Activated T-helper 17 cell treated with anti-CD3 and anti-CD28 coated beads, Interleukin-2, amount 50 U/mL, for 72 hours (primary cell): Measurements from ENCODE around the gene ORAI3. TPM values are rescaled to one million over a fixed set of nuclear protein-coding genes. Genes with fewer than 3 reads are reported as not detected.
"Not testable (repeated sequence)": the region's sequence is repeated elsewhere in the genome, so short reads cannot be mapped to it uniquely, and the experiment has no call there.

ENCODE experiments used
- ATAC-seq: fragments of 150-1000 bp; cut with Tn5 transposase; replicated peaks from 2 replicates; pipeline ENCODE4 v1.10.0; 2021; ENCODE audit warnings: mild to moderate bottlenecking, moderate library complexity
- H3K27ac Mint-ChIP-seq: one replicate; pipeline ENCODE4 v1.8.0; 2022; ENCODE audit warnings: mixed read lengths
- H3K27me3 Mint-ChIP-seq: one replicate; pipeline ENCODE4 v1.8.0; 2022; ENCODE audit warnings: mixed read lengths
- H3K36me3 Mint-ChIP-seq: one replicate; pipeline ENCODE4 v1.8.0; 2022; ENCODE audit warnings: low read depth, mild to moderate bottlenecking, mixed read lengths
- H3K4me1 Mint-ChIP-seq: one replicate; pipeline ENCODE4 v1.8.0; 2022; ENCODE audit warnings: mixed read lengths
- H3K4me3 Mint-ChIP-seq: one replicate; pipeline ENCODE4 v1.8.0; 2022; ENCODE audit warnings: mild to moderate bottlenecking, mixed read lengths
- H3K9me3 Mint-ChIP-seq: one replicate; pipeline ENCODE4 v1.8.0; 2022; ENCODE audit warnings: mixed read lengths
- total RNA-seq, 2 donors: library from RNA; stranded (reverse); gene quantifications; one replicate each; pipeline ENCODE4 v1.2.3, GENCODE V29; 2022

ORAI3 gene
- total RNA-seq, 2 donors from 2014 or later: 12.4 to 25.8 TPM

DNA sequence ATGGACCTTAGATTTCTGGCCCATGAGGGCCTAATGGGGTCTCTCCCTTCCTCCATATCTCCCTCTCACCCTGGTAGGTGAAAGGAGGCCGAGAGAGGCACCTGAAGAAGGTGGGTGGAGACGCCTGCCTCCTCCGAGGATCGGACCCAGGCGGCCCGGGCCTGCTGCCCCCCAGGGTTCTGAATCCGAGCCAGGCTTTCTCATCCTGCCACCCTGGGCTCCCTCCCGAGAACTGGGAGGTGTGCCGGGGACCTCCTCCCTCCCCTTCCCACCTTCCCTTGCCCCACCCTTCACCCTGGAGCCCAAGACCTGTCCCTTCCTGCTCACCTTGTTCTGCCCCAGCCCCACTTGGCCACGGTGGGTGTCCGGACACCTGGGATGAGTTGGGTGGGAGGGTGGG, 20.5 kb upstream of the ORAI3 start:
- ATAC-seq: no peak
- Mint-ChIP-seq H3K27me3 (no peaks in the 10 kb centered on the region), H3K27ac (no peak overlapping the region), H3K4me3 (no peak overlapping the region), H3K4me1 (peaks cover 11% of the 10 kb centered on the region), H3K36me3 (peaks cover 35% of the 10 kb centered on the region), H3K9me3 (no peaks in the 10 kb centered on the region)

DNA sequence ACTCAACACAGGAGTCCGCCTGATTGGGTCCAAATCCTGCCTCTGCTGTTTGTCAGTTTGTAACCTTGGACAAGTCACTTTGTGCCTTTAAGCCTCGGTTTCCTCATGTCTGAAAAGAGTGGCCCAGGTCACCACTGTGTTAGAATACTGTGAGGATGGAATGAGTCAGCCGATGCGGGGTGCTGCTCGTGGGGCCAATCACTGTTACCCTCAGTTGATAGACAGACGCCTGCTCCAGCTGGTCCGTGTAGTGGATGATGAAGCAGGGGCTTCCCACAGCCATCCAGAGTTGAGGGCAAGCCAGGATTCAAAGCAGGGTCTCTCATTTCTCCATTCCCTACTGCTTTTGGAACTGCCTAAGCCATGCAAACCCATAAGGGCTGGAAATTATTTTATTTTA, 19.7 kb upstream of the ORAI3 start:
- no peak overlapping the region for H3K27ac Mint-ChIP-seq
- no peaks in the 10 kb centered on the region for H3K27me3 Mint-ChIP-seq
- H3K9me3 Mint-ChIP-seq: no peaks in the 10 kb centered on the region
- no peak overlapping the region for H3K4me3 Mint-ChIP-seq
- peak; percentile 47 for ATAC-seq
- peaks cover 35% of the 10 kb centered on the region for H3K36me3 Mint-ChIP-seq
- H3K4me1 Mint-ChIP-seq: peaks cover 11% of the 10 kb centered on the region

- H3K27me3 Mint-ChIP-seq: no peaks in the 10 kb centered on the region
- no peak overlapping the region for H3K4me3 Mint-ChIP-seq
- no peaks in the 10 kb centered on the region for H3K9me3 Mint-ChIP-seq
- ATAC-seq: no peak
- peaks cover 15% of the 10 kb centered on the region for H3K4me1 Mint-ChIP-seq
- peaks cover 39% of the 10 kb centered on the region for H3K36me3 Mint-ChIP-seq
- no peak overlapping the region for H3K27ac Mint-ChIP-seq
Measured at GRCh38 chr16:30930160-30930571, 18.7 kb upstream of the ORAI3 start.

GRCh38 chr16:30931068-30931650, 17.7 kb upstream of the ORAI3 start:
- Mint-ChIP-seq H3K4me3 (no peak overlapping the region), H3K27me3 (no peaks in the 10 kb centered on the region), H3K36me3 (peaks cover 42% of the 10 kb centered on the region), H3K9me3 (no peaks in the 10 kb centered on the region), H3K27ac (no peak overlapping the region), H3K4me1 (peaks cover 16% of the 10 kb centered on the region)
- no peak for ATAC-seq

DNA sequence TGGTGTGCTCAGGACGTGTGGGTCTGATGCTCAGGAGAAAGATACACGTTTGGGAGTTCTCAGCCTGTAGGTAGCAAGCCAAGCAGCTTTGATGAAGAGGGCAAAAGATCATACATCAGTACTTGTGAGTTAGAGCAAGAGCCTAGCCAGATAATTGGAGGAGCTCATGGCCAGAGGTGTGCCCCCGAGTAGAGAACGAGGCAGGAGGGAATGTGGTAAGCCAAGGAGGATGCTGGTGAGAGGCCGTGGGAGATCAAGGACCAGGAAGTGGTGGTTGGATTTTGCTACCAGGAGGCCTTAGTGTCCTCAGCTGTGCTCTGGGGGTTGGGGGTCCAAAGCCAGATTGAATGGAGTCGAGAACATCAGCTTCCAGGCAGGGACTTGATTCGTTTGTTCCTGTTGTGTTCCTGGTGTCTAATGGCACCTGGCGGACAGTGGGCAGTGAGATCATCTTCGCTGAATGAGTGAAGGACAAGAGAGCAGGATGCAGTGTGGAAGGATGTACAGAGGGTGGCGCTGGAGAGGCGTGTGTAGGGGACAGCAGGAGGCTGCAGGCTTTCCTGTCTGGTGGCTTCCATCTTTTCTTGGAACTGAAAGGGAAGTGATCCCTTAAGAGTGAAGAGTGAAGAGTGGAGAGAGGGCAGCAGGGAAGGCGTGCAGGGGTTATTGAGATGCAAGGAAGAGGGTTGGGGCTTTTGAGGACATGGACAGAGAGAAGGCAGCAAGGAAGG, 13.9 kb upstream of the ORAI3 start:
- Mint-ChIP-seq H3K9me3 (no peaks in the 10 kb centered on the region), H3K27ac (peak overlapping the region; percentile 37), H3K4me1 (peaks cover 17% of the 10 kb centered on the region), H3K4me3 (no peak overlapping the region), H3K36me3 (peaks cover 58% of the 10 kb centered on the region), H3K27me3 (no peaks in the 10 kb centered on the region)
- peak; percentile 77 for ATAC-seq

GRCh38 chr16:30937692-30938091, 11.2 kb upstream of the ORAI3 start:
- Mint-ChIP-seq H3K4me1 (peaks cover 22% of the 10 kb centered on the region), H3K4me3 (no peak overlapping the region), H3K27ac (peak overlapping the region; percentile 40), H3K9me3 (no peaks in the 10 kb centered on the region), H3K27me3 (no peaks in the 10 kb centered on the region), H3K36me3 (peaks cover 66% of the 10 kb centered on the region)
- ATAC-seq: no peak

DNA sequence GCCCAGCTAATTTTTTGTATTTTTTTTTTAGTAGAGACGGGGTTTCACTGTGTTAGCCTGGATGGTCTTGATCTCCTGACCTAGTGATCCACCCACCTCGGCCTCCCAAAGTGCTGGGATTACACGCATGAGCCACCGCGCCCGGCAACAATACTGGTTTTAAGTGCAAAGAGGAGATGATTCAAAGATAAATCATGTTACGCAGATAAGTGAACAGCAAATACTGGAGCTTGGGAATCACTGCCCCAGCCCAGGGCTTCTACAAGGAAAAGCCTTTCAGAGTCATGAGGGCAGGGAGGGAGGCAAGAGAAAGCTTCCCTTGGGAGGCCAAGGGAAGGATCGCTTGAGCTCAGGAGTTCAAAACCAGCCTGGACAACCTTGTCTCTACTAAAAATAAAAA, 9.3 kb upstream of the ORAI3 start:
- Mint-ChIP-seq H3K36me3 (peaks cover 75% of the 10 kb centered on the region), H3K4me1 (peaks cover 21% of the 10 kb centered on the region)
- ATAC-seq, H3K27ac Mint-ChIP-seq, H3K4me3 Mint-ChIP-seq, H3K9me3 Mint-ChIP-seq, H3K27me3 Mint-ChIP-seq: not testable (repeated sequence)

DNA sequence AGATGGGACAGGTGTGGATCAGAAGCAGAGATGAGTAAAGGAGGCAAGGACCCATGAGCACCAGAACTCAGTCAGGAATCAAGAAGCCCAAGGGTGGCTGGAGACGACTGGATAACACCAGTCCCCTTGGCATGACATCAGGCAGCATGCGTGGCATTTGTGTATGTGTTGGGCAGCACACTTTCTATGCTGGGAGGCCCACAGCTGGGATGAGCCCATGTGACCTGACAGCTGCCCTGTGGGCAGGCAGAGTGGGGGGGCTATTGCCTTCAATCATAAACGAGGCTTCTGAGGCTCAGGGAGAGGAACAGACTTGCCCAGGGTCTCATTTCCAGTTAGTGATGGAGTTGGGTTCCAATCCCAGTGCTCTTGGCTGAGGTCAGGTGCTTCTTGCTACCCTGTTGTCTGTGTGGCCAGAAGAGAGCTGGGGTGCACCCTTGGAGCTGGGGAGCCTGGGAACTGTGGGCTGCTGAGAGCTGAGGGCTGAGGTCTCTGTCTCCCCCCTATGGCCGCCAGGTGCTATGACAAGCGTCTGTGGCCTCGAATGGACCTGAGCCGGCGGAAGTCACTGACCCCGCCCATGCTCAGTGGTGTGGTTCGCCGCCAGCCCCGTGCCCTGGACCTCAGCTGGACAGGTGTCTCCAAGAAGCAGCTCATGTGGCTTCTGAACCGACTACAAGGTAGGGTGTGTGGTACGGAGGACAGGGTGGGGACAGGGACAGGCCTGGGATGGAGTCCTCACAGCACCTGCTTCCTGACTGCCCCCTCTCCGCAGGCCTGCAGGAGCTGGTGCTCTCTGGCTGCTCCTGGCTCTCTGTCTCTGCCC, 7.1 kb upstream of the ORAI3 start:
- H3K9me3 Mint-ChIP-seq: no peaks in the 10 kb centered on the region
- peak; percentile 97 for ATAC-seq
- H3K27ac Mint-ChIP-seq: peak overlapping the region; percentile 58
- H3K36me3 Mint-ChIP-seq: peaks cover 77% of the 10 kb centered on the region
- H3K4me3 Mint-ChIP-seq: peak overlapping the region; percentile 39
- H3K27me3 Mint-ChIP-seq: no peaks in the 10 kb centered on the region
- peaks cover 12% of the 10 kb centered on the region for H3K4me1 Mint-ChIP-seq

- peak overlapping the region; percentile 39 for H3K4me3 Mint-ChIP-seq
- H3K27ac Mint-ChIP-seq: no peak overlapping the region
- H3K27me3 Mint-ChIP-seq: no peaks in the 10 kb centered on the region
- peaks cover 8% of the 10 kb centered on the region for H3K4me1 Mint-ChIP-seq
- peaks cover 73% of the 10 kb centered on the region for H3K36me3 Mint-ChIP-seq
- no peaks in the 10 kb centered on the region for H3K9me3 Mint-ChIP-seq
- peak; percentile 42 for ATAC-seq
Measured at GRCh38 chr16:30942426-30942806, 6.5 kb upstream of the ORAI3 start.

DNA sequence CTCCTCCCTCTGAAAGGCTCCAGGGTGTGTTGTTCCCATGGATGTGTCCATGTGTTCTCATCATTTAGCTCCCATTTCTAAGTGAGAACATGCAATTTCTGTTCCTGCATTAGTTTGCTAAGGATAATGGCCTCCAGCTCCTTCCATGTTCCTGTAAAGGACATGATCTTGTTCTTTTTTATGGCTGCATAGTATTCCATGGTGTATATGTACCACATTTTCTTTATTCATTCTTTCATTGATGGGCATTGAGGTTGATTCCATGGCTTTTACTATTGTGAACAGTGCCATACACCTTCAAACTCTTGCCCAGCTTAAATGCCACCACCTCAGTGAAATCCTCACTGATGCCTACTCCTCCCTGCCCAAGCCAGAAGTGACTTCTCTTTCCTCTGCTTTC, 4.5 kb upstream of the ORAI3 start:
- Mint-ChIP-seq H3K36me3 (peaks cover 65% of the 10 kb centered on the region), H3K4me1 (peaks cover 5% of the 10 kb centered on the region), H3K27me3 (no peaks in the 10 kb centered on the region), H3K27ac (no peak overlapping the region), H3K4me3 (no peak overlapping the region), H3K9me3 (no peaks in the 10 kb centered on the region)
- no peak for ATAC-seq

- no peak for ATAC-seq
- no peak overlapping the region for H3K4me3 Mint-ChIP-seq
- H3K9me3 Mint-ChIP-seq: no peaks in the 10 kb centered on the region
- no peaks in the 10 kb centered on the region for H3K27me3 Mint-ChIP-seq
- H3K27ac Mint-ChIP-seq: no peak overlapping the region
- H3K4me1 Mint-ChIP-seq: peaks cover 5% of the 10 kb centered on the region
- H3K36me3 Mint-ChIP-seq: peaks cover 48% of the 10 kb centered on the region
Measured at GRCh38 chr16:30946671-30947540, 2.0 kb upstream of the ORAI3 start.

DNA sequence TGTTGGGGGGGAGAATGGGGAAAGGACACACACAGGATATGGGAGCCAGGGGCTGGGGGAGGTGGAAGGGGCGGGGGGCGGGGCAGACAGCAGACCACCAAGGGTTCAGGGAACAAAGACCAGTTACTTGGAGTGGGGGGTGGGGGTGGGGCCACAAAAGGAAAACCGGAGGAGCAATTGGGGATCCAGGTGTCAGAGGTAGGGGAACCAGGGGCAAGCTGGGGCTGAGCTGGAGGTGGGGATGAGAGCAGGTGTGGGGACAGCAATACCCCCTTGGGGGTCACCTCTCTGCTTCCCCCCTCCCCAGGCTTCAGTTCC, 1.4 kb upstream of the ORAI3 start:
- no peak for ATAC-seq
- peaks cover 5% of the 10 kb centered on the region for H3K4me1 Mint-ChIP-seq
- no peaks in the 10 kb centered on the region for H3K27me3 Mint-ChIP-seq
- H3K4me3 Mint-ChIP-seq: no peak overlapping the region
- no peak overlapping the region for H3K27ac Mint-ChIP-seq
- H3K9me3 Mint-ChIP-seq: no peaks in the 10 kb centered on the region
- H3K36me3 Mint-ChIP-seq: peaks cover 42% of the 10 kb centered on the region

DNA sequence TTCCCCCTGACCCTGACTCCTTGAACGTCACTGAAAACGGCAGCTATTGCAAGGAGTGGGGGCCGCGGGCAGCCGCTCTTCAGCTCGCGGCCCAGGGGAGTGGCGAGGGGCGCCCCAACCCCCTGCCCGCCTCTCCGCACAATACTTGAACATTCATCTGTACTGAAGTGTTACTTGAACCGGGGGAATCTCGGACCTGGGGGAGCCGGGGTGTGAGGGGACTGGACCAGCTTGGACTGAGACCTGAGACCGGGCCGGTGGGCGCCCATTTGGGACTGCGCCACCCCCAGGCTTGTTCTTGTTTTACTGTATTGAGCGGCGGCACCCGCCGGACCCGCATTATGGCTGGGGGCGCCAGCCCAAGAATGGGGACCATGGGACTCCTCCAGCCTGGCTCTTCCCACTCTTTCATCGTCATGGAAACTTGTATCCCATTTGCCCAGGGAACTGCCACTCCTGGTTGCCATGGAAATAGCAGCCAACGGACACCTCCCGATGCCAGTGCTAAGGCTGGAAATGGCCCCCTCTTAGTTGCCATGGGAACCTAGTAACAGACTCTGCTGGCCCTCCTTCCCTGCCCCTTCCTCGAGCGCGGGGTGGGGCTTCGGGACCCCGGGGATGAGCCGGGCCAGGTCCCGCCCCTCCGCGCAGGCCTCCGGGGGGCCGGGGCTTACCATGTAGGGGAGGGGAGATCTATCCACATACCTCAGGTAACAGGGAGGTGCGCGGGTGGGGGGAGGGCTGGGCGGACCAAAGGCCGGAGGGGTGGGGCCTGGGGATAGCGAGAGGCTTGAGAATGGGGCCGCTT, 805 bp upstream of the ORAI3 start:
- Mint-ChIP-seq H3K27ac (no peak overlapping the region), H3K27me3 (no peaks in the 10 kb centered on the region), H3K4me3 (peak overlapping the region; percentile 94), H3K36me3 (peaks cover 37% of the 10 kb centered on the region), H3K9me3 (no peaks in the 10 kb centered on the region), H3K4me1 (peaks cover 5% of the 10 kb centered on the region)
- ATAC-seq: no peak
